H9 (cell line): ENCODE results near the gene CTAG2. TPM values are rescaled to one million over a fixed set of nuclear protein-coding genes. Genes with fewer than 3 reads are reported as not detected.

ENCODE experiments used
- DNase-seq: peaks from one replicate; pipeline ENCODE4 v3.0.0-alpha.2; 2017
- H2AFZ ChIP-seq: one replicate; pipeline ENCODE4 v1.6.1; 2013; ENCODE audit warnings: mild to moderate bottlenecking, low read length, control low read depth, moderate library complexity
- H2AK5ac ChIP-seq: 2 replicates; pipeline ENCODE4 v1.6.1; 2013; ENCODE audit warnings: low read length, control low read depth, mixed read lengths; ENCODE audit not compliant: insufficient read length
- H2BK120ac ChIP-seq: one replicate; pipeline ENCODE4 v1.6.1; 2013; ENCODE audit warnings: low read depth, mild to moderate bottlenecking, low read length, control low read depth, inconsistent platforms; ENCODE audit not compliant: poor library complexity, severe bottlenecking
- H2BK12ac ChIP-seq: 2 replicates; pipeline ENCODE4 v1.6.1; 2013; ENCODE audit warnings: low read length, control low read depth, mixed read lengths, low read depth; ENCODE audit not compliant: insufficient read length
- H2BK15ac ChIP-seq: 2 replicates; pipeline ENCODE4 v1.6.1; 2013; ENCODE audit warnings: low read depth, low read length, control low read depth
- H2BK20ac ChIP-seq: one replicate; pipeline ENCODE4 v1.6.1; 2013; ENCODE audit warnings: low read depth, mild to moderate bottlenecking, low read length, control low read depth, inconsistent platforms; ENCODE audit not compliant: poor library complexity, severe bottlenecking
- H2BK5ac ChIP-seq: 2 replicates; pipeline ENCODE4 v1.6.1; 2013; ENCODE audit warnings: low read length, control low read depth, mixed read lengths; ENCODE audit not compliant: insufficient read length
- H3K14ac ChIP-seq: 2 replicates; pipeline ENCODE4 v1.6.1; 2013; ENCODE audit warnings: low read length, control low read depth; ENCODE audit not compliant: insufficient read depth
- H3K18ac ChIP-seq: 2 replicates; pipeline ENCODE4 v1.6.1; 2013; ENCODE audit warnings: low read depth, mild to moderate bottlenecking, mixed read lengths, low read length, control low read depth; ENCODE audit not compliant: insufficient read length
- H3K23ac ChIP-seq: 2 replicates; pipeline ENCODE4 v1.6.1; 2013; ENCODE audit warnings: low read length, control low read depth, mixed read lengths, low read depth; ENCODE audit not compliant: insufficient read length
- H3K23me2 ChIP-seq: 2 replicates; pipeline ENCODE4 v1.6.1; 2013; ENCODE audit warnings: low read depth, mild to moderate bottlenecking, mixed read lengths, low read length, control low read depth; ENCODE audit not compliant: insufficient read length, poor library complexity, severe bottlenecking
- H3K27ac ChIP-seq: 2 replicates; pipeline ENCODE4 v1.5.1; 2013; ENCODE audit warnings: low read length, control low read depth, mixed read lengths, low read depth; ENCODE audit not compliant: insufficient read length
- H3K27me3 ChIP-seq: 2 replicates; pipeline ENCODE4 v1.6.1; 2013; ENCODE audit warnings: low read length, control low read depth, inconsistent platforms; ENCODE audit not compliant: insufficient read depth
- H3K4ac ChIP-seq: 2 replicates; pipeline ENCODE4 v1.6.1; 2013; ENCODE audit warnings: low read depth, mild to moderate bottlenecking, control low read depth, inconsistent platforms, low read length, moderate library complexity
- H3K4me1 ChIP-seq: 2 replicates; pipeline ENCODE4 v1.6.1; 2013; ENCODE audit warnings: low read length, control low read depth, inconsistent platforms; ENCODE audit not compliant: insufficient read depth
- H3K4me2 ChIP-seq: 2 replicates; pipeline ENCODE4 v1.6.1; 2013; ENCODE audit warnings: low read length, control low read depth, mixed read lengths; ENCODE audit not compliant: insufficient read length, insufficient read depth
- H3K56ac ChIP-seq: 2 replicates; pipeline ENCODE4 v1.6.1; 2013; ENCODE audit warnings: low read depth, mild to moderate bottlenecking, mixed read lengths, low read length, control low read depth; ENCODE audit not compliant: insufficient read length
- H3K79me1 ChIP-seq: 2 replicates; pipeline ENCODE4 v1.6.1; 2013; ENCODE audit warnings: low read depth, mild to moderate bottlenecking, moderate library complexity, low read length, control low read depth, inconsistent platforms; ENCODE audit not compliant: insufficient read depth, poor library complexity, severe bottlenecking
- H3K79me2 ChIP-seq: 2 replicates; pipeline ENCODE4 v1.6.1; 2013; ENCODE audit warnings: low read length, control low read depth, inconsistent platforms; ENCODE audit not compliant: insufficient read depth
- H3K9ac ChIP-seq: 2 replicates; pipeline ENCODE4 v1.6.1; 2013; ENCODE audit warnings: low read length, control low read depth, mixed read lengths; ENCODE audit not compliant: insufficient read length; ENCODE audit errors: extremely low read depth
- H3K9me3 ChIP-seq: one replicate; pipeline ENCODE4 v1.6.1; 2013; ENCODE audit warnings: low read depth, low read length, inconsistent platforms; ENCODE audit not compliant: control insufficient read depth
- H3T11ph ChIP-seq: one replicate; pipeline ENCODE4 v1.6.1; 2013; ENCODE audit warnings: mild to moderate bottlenecking, low read length, control low read depth, inconsistent platforms
- H4K20me1 ChIP-seq: one replicate; pipeline ENCODE4 v1.6.1; 2013; ENCODE audit not compliant: control insufficient read depth, insufficient read length, insufficient read depth
- H4K5ac ChIP-seq: 2 replicates; pipeline ENCODE4 v1.6.1; 2013; ENCODE audit warnings: low read depth, mild to moderate bottlenecking, mixed read lengths, low read length, control low read depth; ENCODE audit not compliant: insufficient read length
- H4K8ac ChIP-seq: replicated peaks from 2 replicates; pipeline ENCODE4 v1.6.1; 2013; ENCODE audit warnings: low read length, control low read depth, mixed read lengths, low read depth; ENCODE audit not compliant: insufficient read length
- H4K91ac ChIP-seq: 2 replicates; pipeline ENCODE4 v1.6.1; 2013; ENCODE audit warnings: low read depth, mild to moderate bottlenecking, moderate library complexity, mixed read lengths, low read length, control low read depth; ENCODE audit not compliant: insufficient read length
- H3K27ac Mint-ChIP-seq, 3 experiments: 2 replicates in 2 of 3; 3 replicates in 1 of 3; pipeline ENCODE4 v1.8.0; 2020 to 2021; ENCODE audit warnings: mixed read lengths in 3 of 3, mild to moderate bottlenecking in 1 of 3, moderate library complexity in 1 of 3
- H3K27me3 Mint-ChIP-seq: 2 replicates; pipeline ENCODE4 v1.8.0; 2021; ENCODE audit warnings: low read depth, mild to moderate bottlenecking, moderate library complexity, mixed read lengths
- H3K36me3 Mint-ChIP-seq, 3 experiments: 2 replicates in 2 of 3; 3 replicates in 1 of 3; pipeline ENCODE4 v1.8.0; 2020 to 2021; ENCODE audit warnings: low read depth in 3 of 3, mixed read lengths in 3 of 3; ENCODE audit not compliant: insufficient read depth in 1 of 3
- H3K4me1 Mint-ChIP-seq, 2 experiments: 2 replicates each; pipeline ENCODE4 v1.8.0; 2020; ENCODE audit warnings: mixed read lengths in 2 of 2
- H3K4me3 Mint-ChIP-seq, 2 experiments: 2 replicates in 1 of 2; 3 replicates in 1 of 2; pipeline ENCODE4 v1.8.0; 2020 to 2021; ENCODE audit warnings: mild to moderate bottlenecking in 2 of 2, mixed read lengths in 2 of 2, moderate library complexity in 1 of 2
- H3K9me3 Mint-ChIP-seq, 2 experiments: 2 replicates in 1 of 2; 3 replicates in 1 of 2; pipeline ENCODE4 v1.8.0; 2020; ENCODE audit warnings: mild to moderate bottlenecking in 2 of 2, mixed read lengths in 2 of 2, moderate library complexity in 1 of 2
- WGBS: extraction: QIAGEN DNeasy Blood & Tissue Kit; methylation state at CpG from one replicate; pipeline ENCODE4 v1.1.7; 2013; ENCODE audit warnings: missing lambda C conversion rate, low lambda C conversion rate, mixed read lengths; ENCODE audit not compliant: insufficient read length; ENCODE audit errors: extremely low coverage; 5-methylcytosine and 5-hydroxymethylcytosine counted together
- total RNA-seq: library from RNA; stranded (reverse); gene quantifications from 2 replicates; pipeline ENCODE4 v1.2.1, GENCODE V29; 2021
- TF ChIP-seq, protein P1 (sequence below): fragments of 200-600 bp; sonication (generic); conservative IDR thresholded peaks from 3 replicates; pipeline ENCODE4 v1.8.0; 2021; ENCODE audit warnings: antibody characterized with exemption, mild to moderate bottlenecking

The CTAG2 gene
- total RNA-seq, 1 experiment from 2014 or later, result not detected

GRCh38 chrX:154696676-154697045 is 43.3 kb upstream of the CTAG2 start:
- Histone ChIP-seq H4K8ac (no peak overlapping the region), H3K9me3 (peaks cover 54% of the 10 kb centered on the region), H4K5ac (no peak overlapping the region), H2BK5ac (no peak overlapping the region), H3K14ac (no peak overlapping the region), H4K91ac (no peak overlapping the region), H3K27me3 (no peaks in the 10 kb centered on the region), H3K56ac (no peak overlapping the region), H3K27ac (no peak overlapping the region), H2BK12ac (no peak overlapping the region), H2BK15ac (no peak overlapping the region), H2BK20ac (no peak overlapping the region), H3K23me2 (no peaks in the 10 kb centered on the region), H3K4ac (no peak overlapping the region), H3K79me1 (no peaks in the 10 kb centered on the region), H3K79me2 (no peaks in the 10 kb centered on the region), H2BK120ac (no peak overlapping the region), H3T11ph (no peak overlapping the region), H2AFZ (no peak overlapping the region), H3K4me2 (no peak overlapping the region), H3K9ac (no peak overlapping the region), H4K20me1 (no peaks in the 10 kb centered on the region), H2AK5ac (no peak overlapping the region), H3K4me1 (no peaks in the 10 kb centered on the region; the same call in 1 of the 2 replicates), H3K18ac (no peak overlapping the region), H3K23ac (no peak overlapping the region)
- no peak for DNase-seq
- H3K4me3 Mint-ChIP-seq, result no peak overlapping the region
- peaks cover 3% of the 10 kb centered on the region; the same call in 1 of the 2 replicates for H3K27me3 Mint-ChIP-seq
- TF ChIP-seq, protein P1, sequence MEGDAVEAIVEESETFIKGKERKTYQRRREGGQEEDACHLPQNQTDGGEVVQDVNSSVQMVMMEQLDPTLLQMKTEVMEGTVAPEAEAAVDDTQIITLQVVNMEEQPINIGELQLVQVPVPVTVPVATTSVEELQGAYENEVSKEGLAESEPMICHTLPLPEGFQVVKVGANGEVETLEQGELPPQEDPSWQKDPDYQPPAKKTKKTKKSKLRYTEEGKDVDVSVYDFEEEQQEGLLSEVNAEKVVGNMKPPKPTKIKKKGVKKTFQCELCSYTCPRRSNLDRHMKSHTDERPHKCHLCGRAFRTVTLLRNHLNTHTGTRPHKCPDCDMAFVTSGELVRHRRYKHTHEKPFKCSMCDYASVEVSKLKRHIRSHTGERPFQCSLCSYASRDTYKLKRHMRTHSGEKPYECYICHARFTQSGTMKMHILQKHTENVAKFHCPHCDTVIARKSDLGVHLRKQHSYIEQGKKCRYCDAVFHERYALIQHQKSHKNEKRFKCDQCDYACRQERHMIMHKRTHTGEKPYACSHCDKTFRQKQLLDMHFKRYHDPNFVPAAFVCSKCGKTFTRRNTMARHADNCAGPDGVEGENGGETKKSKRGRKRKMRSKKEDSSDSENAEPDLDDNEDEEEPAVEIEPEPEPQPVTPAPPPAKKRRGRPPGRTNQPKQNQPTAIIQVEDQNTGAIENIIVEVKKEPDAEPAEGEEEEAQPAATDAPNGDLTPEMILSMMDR, result no peak
- H3K36me3 Mint-ChIP-seq, result peaks cover 0 to 6% (median 3%) of the 10 kb centered on the region in 3 experiments; a peak in 4 of 7 replicates
- no peak overlapping the region for H3K27ac Mint-ChIP-seq
- peaks cover 13 to 14% of the 10 kb centered on the region in 2 experiments for H3K4me1 Mint-ChIP-seq
- no CpG with 5 or more reads among the region's 1 CpG for WGBS
- peaks cover 71 to 80% of the 10 kb centered on the region in 2 experiments for H3K9me3 Mint-ChIP-seq
